SU-DHL-6 (cell line): ENCODE results near the gene MYO1F.

ENCODE experiments used
- H2AFZ ChIP-seq: fragments of 200-600 bp; sonication (generic); 2 replicates; pipeline ENCODE4 v1.6.1; 2014; ENCODE audit warnings: low read depth, mild to moderate bottlenecking, moderate library complexity, mixed read lengths, antibody characterized with exemption, low read length; ENCODE audit not compliant: severe bottlenecking
- H3F3A ChIP-seq: fragments of 200-600 bp; shearing (Covaris generic); 2 replicates; pipeline ENCODE4 v1.6.0; 2016; ENCODE audit warnings: antibody characterized with exemption, mild to moderate bottlenecking; ENCODE audit not compliant: insufficient read depth
- H3K27ac ChIP-seq: fragments of 200-600 bp; sonication (generic); 2 replicates; pipeline ENCODE4 v1.5.1; 2016; ENCODE audit warnings: low read depth, mild to moderate bottlenecking, low read length, moderate library complexity, mixed read lengths
- H3K27me3 ChIP-seq: fragments of 200-600 bp; sonication (generic), shearing (Covaris generic); 2 replicates; pipeline ENCODE4 v1.6.0; 2014; ENCODE audit warnings: mild to moderate bottlenecking, low read length
- H3K36me3 ChIP-seq: fragments of 200-600 bp; sonication (generic); 2 replicates; pipeline ENCODE4 v1.6.1; 2014; ENCODE audit warnings: mild to moderate bottlenecking, low read length, mixed read lengths
- H3K4me2 ChIP-seq: fragments of 300-600, 200-600 bp; shearing (Covaris generic), sonication (generic); 2 replicates; pipeline ENCODE4 v1.6.0; 2014; ENCODE audit warnings: low read length, low read depth, mild to moderate bottlenecking; ENCODE audit not compliant: poor library complexity, severe bottlenecking
- H3K4me3 ChIP-seq: fragments of 200-600 bp; sonication (generic); 2 replicates; pipeline ENCODE4 v1.5.1; 2014; ENCODE audit warnings: antibody characterized with exemption, low read length, mild to moderate bottlenecking, mixed read lengths; ENCODE audit not compliant: insufficient read depth, poor library complexity, severe bottlenecking
- H3K79me2 ChIP-seq: fragments of 200-600 bp; sonication (generic); 2 replicates; pipeline ENCODE4 v1.6.1; 2014; ENCODE audit warnings: mild to moderate bottlenecking, low read length, moderate library complexity; ENCODE audit not compliant: insufficient read depth
- H3K9ac ChIP-seq: fragments of 200-600 bp; sonication (generic); 2 replicates; pipeline ENCODE4 v1.7.0; 2014; ENCODE audit warnings: mild to moderate bottlenecking, low read length
- H3K9me2 ChIP-seq: fragments of 200-600 bp; sonication (generic); replicated peaks from 2 replicates; pipeline ENCODE4 v1.6.1; 2014; ENCODE audit warnings: low read length; ENCODE audit not compliant: insufficient read depth
- H3K9me3 ChIP-seq: fragments of 200-600 bp; sonication (generic); 2 replicates; pipeline ENCODE4 v1.6.1; 2014; ENCODE audit warnings: low read length, mixed read lengths; ENCODE audit not compliant: insufficient read depth
- H4K20me1 ChIP-seq: fragments of 200-600 bp; sonication (generic); 2 replicates; pipeline ENCODE4 v1.6.1; 2014; ENCODE audit warnings: low read depth, mild to moderate bottlenecking, antibody characterized with exemption, low read length, moderate library complexity, mixed read lengths
- CTCF ChIP-seq: fragments of 200-600 bp; sonication (generic); IDR thresholded peaks from one replicate; pipeline ENCODE4 v1.5.1; 2017; ENCODE audit warnings: antibody characterized with exemption, mild to moderate bottlenecking, low read length, moderate library complexity; ENCODE audit not compliant: insufficient read depth, poor library complexity, severe bottlenecking
- EZH2phosphoT487 ChIP-seq: fragments of 200-600 bp; sonication (generic), shearing (Covaris generic); conservative IDR thresholded peaks from 2 replicates; pipeline ENCODE4 v1.6.1; 2018; ENCODE audit warnings: mild to moderate bottlenecking, antibody characterized with exemption, low read length, moderate library complexity, mixed read lengths

MYO1F gene

DNA sequence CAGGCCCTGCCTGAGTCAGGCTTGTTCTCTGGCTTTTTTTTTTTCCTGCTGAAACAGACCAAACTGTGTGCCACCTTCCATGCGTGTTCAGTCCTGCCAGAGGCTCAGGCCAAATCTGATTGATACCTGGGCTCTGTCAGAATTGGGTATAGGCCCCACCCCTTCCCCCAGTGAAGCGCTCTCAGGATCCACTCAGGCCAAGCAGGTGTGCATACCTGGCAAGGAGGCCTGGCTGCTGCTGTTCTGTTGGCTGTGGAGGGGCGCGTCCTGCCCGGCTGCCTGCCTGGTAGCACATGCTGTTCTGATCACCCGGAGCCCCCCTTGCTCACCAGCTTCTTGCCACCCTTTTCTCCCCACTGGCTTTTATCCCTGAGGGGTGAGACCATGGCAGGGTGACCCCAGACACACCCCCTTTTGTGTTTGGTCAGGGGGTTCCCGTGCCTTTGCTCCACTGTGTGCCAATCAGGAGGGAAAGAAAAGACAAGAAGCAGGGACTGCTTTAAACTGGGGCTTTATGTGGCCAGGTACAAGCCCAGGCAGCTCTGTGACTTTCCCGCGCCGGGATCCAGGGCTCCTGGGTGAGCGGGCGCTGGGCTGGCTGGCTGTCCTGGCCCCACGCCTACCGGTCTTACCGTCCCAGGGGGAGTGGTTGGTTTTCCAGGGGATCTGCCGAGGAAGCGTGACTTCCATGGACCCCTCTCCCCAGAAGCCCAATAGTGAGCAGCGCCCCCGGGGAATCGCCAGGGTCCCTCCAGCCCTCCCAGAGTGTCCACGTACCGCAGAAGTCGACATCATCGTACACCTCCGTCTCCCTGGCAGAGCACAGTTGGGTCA, 87.5 kb downstream of the MYO1F start:
- Histone ChIP-seq H4K20me1 (no peaks in the 10 kb centered on the region; the same call in 1 of the 2 replicates), H3K4me3 (no peak overlapping the region), H3K79me2 (no peaks in the 10 kb centered on the region), H3K36me3 (no peaks in the 10 kb centered on the region), H3F3A (no peaks in the 10 kb centered on the region), H3K9ac (no peak overlapping the region), H3K9me2 (no peaks in the 10 kb centered on the region), H3K9me3 (no peaks in the 10 kb centered on the region), H3K4me2 (no peak overlapping the region), H3K27ac (no peak overlapping the region), H3K27me3 (no peaks in the 10 kb centered on the region), H2AFZ (no peak overlapping the region)
- no peak for TF ChIP-seq CTCF
- no peak for TF ChIP-seq EZH2phosphoT487

- Histone ChIP-seq H3K9ac (no peak overlapping the region), H3K9me2 (no peaks in the 10 kb centered on the region), H3K27me3 (no peaks in the 10 kb centered on the region), H3K9me3 (no peaks in the 10 kb centered on the region), H3K36me3 (peaks cover 1% of the 10 kb centered on the region; the same call in 1 of the 2 replicates), H3K27ac (no peak overlapping the region), H3K4me3 (no peak overlapping the region), H3F3A (no peaks in the 10 kb centered on the region), H4K20me1 (no peaks in the 10 kb centered on the region; the same call in 1 of the 2 replicates), H2AFZ (no peak overlapping the region), H3K79me2 (no peaks in the 10 kb centered on the region; the same call in 1 of the 2 replicates), H3K4me2 (no peak overlapping the region)
- TF ChIP-seq EZH2phosphoT487 (no peak), CTCF (no peak)
These were observed 88.9 kb downstream of the MYO1F start for GRCh38 chr19:8488365-8488764.

GRCh38 chr19:8487137-8487851, 89.9 kb downstream of the MYO1F start:
- Histone ChIP-seq H3K27ac (no peak overlapping the region), H3K79me2 (peaks cover 1% of the 10 kb centered on the region)

More at GRCh38 chr19:8487137-8487851, 89.9 kb downstream of the MYO1F start:
- Histone ChIP-seq H3K9me3 (no peaks in the 10 kb centered on the region), H3F3A (no peaks in the 10 kb centered on the region), H3K4me2 (no peak overlapping the region), H3K9ac (no peak overlapping the region), H2AFZ (no peak overlapping the region), H3K9me2 (no peaks in the 10 kb centered on the region), H3K27me3 (no peaks in the 10 kb centered on the region), H3K4me3 (no peak overlapping the region), H3K36me3 (peaks cover 8% of the 10 kb centered on the region; the same call in 1 of the 2 replicates), H4K20me1 (peaks cover 4% of the 10 kb centered on the region; the same call in 1 of the 2 replicates)
- TF ChIP-seq EZH2phosphoT487 (no peak), CTCF (no peak)
